Activated CD4-positive, alpha-beta T cell treated with anti-CD3 and anti-CD28 coated beads, Interleukin-2, amount 50 U/mL, for 1 hour (primary cell): ENCODE data around the gene AIFM1.

Experiments
- DNase-seq: peaks from one replicate; pipeline ENCODE4 v3.0.0-alpha.2; 2020

The AIFM1 gene

GRCh38 chrX:130086447-130087206 lies 79.0 kb downstream of the AIFM1 start:
- peak; percentile 61 for DNase-seq

- DNase-seq = no peak
These were observed 79.8 kb downstream of the AIFM1 start for GRCh38 chrX:130085551-130086446.

GRCh38 chrX:130084631-130085237 lies 80.9 kb downstream of the AIFM1 start:
- DNase-seq = no peak

GRCh38 chrX:130083656-130084382 lies 81.8 kb downstream of the AIFM1 start:
- DNase-seq = no peak

GRCh38 chrX:130083107-130083490 lies 82.5 kb downstream of the AIFM1 start:
- DNase-seq = no peak

GRCh38 chrX:130082244-130083106 lies 83.2 kb downstream of the AIFM1 start:
- peak; percentile 53 for DNase-seq

- DNase-seq = no peak
These were observed 84.1 kb downstream of the AIFM1 start for GRCh38 chrX:130081421-130082045.

- no peak for DNase-seq
These were observed 84.8 kb downstream of the AIFM1 start for GRCh38 chrX:130080791-130081367.

- peak; percentile 53 for DNase-seq
These were observed 85.7 kb downstream of the AIFM1 start for GRCh38 chrX:130079824-130080406.
